ENCODE measurements around the gene GPX5.
"Not testable (repeated sequence)": the region's sequence is repeated elsewhere in the genome, so short reads cannot be mapped to it uniquely, and the experiment has no call there.

GPX5 gene

DNA sequence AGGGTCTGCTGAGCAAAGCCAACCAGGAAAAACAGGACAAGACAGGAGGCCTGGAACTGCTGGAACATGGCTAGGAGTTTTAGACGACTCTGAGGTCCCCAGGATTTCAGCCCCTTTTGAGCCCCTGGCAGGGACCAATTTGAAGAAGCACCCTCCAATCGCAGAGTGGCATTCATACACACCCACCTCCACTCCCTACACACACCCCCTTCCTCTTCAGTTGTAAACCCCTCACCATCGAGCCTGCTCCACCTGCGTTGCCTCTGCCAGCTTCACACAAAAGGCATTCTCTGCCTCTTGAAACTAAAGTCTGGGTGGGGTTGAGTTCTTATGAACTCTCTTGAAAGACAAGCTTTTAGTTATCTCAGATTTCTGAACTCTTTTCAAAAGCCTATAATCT, 10.0 kb upstream of the GPX5 start, which contains the start of gene GPX6:
TSS of gene GPX6 (minus strand) at position 118 of the 400 bp plus-strand sequence. CDS start at position 68, 50 bp downstream.
- DNase-seq: no peak

DNA sequence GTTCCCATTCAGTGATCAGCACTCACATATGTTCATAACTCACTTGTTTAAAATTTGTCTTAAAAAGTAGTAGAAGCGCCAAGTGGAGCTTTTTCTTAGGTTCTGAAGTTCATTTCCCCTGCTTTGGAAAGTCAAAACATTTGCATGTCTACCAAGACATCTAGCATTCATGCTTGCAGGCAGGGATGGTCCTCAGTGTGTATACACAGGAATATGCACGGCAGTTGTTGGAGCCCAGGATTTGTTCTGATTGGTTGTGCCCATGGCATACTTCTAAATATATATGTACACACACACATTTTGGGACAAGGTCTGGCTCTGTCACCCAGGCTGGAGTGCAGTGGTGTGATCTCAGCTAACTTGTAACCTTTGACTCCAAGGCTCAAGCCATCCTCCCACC, 7.7 kb upstream of the GPX5 start:
- DNase-seq: no peak

DNA sequence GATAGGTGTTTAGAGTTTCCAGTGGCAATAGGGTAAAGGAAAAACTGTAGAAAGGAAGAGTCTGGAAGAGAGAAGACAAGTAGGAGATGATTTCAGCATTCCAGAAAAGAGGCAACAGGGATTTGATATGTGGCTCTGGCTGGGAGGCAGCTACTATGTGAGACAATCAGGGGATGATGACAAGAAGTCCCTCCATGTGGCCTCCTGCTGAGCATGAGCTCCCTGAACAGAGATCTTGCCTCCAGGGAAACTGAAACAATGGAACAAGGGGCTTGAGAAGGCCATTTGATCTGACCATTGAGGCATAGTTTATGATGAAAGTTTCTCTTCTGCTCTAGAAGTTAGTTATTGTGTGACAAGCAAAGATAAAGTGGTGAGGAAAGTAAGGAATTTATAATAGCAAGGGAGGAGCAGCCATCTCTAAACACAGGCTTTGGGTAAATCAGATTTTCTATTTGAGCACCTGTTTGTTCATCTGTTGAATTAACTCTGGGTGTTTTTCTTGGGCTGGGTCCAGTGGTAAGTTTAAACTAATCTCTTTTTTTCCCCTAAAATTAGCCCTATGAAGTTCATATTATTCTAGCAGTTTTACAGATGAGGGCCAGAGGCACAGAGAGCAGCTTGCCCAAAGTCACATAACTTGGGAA, 3.0 kb upstream of the GPX5 start:
- no peak for DNase-seq

DNA sequence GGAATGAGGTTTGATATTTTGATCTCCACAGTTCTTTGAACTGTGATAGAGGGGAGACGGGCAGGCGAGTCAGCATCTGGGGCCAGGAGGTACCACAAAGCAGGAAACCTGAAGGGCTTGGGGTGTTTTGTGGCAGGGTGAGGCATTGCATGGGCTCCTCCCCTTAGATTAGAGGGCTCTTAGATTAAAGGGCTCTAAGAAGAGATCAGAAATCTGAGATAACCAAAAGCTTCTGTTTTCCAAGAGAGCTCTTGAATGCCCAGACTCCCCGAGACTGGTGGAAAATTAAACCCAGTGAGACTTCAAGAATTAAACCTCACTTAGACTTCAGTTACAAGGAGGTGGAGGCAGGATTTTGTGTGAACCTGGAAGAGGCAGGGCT, 2.4 kb upstream of the GPX5 start:
- no peak for DNase-seq

DNA sequence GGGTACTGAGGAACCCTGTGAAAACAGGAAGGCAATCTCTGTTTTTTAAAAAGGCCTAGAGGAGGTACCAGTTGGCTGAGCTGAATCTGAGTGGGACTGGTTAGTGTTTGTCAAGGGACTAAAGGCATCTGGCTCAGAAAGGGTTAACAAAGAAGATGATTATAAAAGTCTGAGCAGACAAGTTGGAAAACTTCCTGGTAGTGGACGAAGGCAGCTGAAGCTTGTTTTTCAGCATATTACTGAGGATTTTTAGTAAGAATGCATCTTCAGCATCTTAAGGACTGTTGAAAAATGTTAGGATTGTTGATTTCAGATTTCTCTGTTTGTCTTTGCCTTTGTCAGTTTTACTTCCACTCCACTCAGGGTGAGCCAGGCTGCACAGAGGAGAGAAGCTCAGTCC, 5.1 kb downstream of the GPX5 start:
- no peak for DNase-seq

DNA sequence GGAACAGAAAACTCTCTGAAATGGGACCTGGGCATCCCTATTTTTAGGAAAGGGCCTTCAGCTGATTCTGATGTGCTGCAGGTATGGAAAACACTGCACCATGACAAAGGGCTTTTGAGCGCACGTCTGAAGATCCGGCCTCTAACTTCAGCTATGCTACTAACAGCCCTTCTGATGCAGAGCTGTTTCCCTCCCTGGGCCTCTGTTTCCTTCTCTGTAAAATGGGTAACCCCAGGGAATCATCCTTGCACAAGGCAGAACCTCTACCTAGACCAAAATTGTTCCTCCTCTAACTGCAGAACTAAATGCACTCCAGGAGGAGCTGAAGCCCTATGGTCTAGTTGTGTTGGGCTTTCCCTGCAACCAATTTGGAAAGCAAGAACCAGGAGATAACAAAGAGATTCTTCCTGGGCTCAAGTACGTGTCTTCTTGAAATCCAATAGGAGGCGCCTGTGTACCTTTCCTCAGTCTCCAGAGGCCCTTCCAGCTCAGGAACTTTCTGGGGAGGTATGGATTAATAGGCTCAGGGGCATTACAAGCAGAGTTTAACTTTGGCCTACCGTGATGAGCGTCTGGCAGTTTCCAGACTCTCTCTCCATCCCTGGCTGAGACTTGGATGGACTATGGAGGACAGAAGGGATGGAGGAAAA, 5.9 kb downstream of the GPX5 start:
- DNase-seq: no peak

DNA sequence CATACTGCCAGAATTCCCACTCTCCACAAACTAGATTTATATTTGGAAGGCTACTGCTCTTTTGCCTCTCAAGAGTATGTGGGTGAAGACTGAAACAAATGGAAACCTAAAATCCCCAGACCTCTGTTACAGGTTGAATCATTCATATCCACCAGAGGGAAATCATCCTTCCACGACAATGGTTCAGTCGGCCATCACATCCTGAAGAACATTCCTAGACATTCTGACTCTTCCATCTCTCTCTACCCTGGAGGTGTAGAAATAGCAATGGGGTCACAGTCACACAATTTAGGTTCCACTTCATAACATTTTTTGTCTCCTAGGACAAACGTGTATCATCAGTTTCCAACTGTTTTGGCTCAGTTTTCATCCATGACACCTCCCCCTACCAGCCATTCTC, 8.6 kb downstream of the GPX5 start:
- DNase-seq: no peak

DNA sequence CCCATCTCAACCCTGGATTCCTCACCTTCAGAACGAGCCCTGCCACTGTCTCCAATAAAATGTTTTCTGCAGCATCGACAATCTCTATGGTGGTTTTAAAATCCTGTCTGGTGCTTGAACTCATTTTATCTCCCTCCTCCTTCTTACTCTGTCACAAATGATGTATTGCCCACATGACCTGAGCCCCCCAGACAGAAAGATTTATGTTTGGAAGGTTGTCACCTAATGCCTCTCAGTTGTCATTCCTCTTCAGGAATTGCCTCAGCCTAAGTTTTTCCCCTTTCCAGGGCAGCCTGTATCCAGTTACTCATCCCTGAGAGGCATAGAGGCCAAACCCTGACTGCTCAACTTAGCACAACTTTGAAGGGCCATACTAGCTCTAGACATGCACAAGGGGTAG, 9.2 kb downstream of the GPX5 start:
- DNase-seq: no peak

DNA sequence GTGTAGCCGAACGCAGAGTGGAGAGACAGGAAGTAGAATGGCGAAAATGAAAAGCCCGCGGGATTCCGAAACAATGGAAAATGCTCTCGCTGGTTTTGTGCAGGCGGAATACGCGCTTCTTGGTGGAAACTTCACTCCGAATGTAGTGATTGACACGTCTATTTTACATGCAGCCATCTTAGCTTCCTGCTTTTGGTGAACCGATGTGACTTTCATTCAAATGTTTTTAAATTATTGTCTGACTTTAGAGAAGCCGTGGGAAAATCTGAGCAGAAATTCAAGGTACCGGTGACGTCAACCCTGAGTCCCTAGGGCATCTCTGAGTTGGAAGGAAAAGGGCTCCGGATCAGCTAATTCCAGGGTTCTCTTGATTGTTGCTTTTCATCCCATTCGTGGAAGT, 11.4 kb downstream of the GPX5 start:
- no peak for DNase-seq

DNA sequence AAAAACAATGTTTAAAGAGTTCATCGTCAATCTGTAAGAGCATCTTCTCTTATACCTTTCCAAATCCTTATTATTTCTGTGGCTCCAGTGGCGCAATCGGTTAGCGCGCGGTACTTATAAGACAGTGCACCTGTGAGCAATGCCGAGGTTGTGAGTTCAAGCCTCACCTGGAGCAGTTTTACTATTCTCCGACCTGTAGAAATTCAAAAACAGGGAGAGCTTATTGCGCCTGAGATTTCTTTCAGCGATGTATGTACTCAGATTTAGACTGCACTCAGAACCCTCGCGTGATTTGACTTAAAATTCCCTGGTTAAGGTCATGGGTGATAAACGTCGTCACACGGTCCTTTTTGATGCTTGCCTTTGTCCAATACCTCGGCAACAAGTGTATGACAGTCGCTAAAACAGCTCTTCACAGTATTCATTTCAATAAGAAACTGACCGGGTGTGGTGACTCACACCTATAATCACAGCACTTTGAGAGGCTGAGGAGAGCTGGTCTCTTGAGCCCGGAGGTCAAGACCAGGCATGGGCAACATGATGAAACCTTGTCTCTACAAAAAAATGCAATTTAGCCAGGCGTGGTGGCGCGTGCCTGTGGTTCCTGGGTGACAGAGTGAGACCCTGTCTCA, 11.9 kb downstream of the GPX5 start:
- DNase-seq: no peak

DNA sequence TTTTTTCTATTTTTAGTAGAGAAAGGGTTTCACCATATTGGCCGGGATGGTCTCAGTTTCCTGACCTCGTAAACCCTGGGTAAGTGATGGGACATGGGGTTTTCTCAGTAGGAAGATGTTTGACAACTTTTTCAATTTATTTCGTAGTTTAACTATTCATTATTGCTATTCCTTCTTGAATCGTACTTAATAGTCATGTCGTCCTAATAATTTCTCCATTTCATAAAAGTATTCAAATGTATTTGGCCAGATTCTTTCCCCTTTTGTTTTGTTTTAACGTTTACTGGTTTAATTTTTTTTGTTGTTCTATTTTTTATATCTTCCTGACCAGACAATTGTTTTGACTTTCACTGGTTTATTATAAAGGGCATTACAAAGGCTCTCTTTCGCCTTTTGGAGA, 16.3 kb downstream of the GPX5 start:
- DNase-seq: no peak

DNA sequence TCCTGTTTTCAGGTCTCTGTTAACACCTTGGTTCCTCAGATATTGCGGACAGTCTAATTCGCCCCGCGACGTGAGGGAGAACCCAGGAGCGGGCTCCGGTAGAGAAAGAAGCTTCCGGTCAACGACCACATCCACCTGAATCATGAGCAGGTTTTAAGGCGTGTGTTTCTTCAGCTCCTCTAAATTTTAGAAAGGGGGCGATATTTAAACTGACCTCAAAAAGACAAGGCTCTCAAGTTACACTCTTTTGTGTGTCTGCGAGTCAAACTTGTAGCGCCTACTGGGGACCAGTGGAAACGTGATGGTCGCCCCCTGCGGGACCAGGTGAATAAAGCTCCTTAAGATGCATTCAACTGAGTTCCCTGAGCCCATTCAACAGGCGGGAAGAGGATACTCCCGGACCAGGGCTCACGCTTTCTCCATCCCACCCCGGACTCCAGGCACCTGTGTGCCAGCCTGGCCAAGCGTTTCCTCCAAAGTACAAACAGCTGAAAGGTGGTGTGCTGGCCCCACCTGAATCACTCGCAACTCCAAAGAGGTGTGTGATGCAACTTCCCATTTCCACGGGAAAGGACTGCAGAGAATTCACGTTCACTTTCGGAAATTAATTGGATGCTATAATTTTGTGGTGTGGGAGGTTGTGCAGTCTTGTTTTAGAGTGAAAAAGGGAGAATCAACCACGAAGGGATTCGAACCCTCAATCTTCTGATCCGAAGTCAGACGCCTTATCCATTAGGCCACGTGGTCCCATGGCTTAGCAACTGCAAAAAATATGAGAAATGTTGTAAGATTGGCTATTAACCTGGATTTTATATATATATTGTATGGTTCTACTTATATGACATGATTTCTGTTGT, 17.0 kb downstream of the GPX5 start:
- peak; percentile 77 to 92 for DNase-seq

DNA sequence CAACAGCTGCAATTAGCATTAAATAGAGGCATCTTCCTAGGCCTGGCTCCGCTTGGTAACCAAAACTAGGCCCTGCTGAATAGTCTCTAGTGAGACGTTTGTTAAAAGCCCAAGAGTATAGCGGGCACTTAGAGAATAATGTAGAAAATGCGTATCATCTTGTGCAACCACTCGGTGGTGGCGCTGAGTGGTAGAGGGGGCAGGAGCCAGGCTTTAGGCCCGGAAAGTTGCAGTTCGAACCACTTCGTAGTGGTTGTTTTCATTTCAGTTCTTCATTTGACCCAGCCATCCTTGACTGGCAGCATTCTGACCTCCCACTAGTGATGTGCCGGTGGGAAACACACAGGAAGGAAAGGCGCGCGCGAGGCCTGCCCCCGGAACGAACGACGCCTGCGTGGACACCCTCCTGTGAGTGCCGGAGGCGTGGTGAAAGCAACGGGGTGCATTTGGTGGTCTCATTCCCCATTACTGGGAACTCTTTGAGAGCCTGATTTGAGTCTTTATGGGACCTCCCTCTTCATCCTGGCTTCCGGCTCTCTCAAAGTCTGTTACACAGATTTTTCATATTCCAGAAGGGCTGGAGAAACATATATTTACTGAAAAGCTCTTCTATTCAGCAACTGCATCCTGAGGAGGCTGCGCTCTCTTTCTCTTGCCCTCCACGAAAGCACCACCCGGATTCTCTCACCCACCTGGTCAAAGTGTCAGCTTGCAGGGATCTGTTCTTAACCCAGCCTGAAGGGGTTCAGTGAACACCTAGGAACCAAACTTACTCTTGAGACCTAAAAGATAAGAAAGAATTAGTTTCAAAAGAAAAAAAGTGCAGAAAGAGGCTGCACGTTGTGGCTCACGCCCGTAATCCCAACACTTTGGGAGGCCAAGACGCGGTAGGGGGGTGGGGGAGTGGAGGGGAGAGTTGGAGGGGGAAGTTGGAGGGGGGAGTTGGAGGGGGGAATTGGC, 18.2 kb downstream of the GPX5 start:
- no peak for DNase-seq

DNA sequence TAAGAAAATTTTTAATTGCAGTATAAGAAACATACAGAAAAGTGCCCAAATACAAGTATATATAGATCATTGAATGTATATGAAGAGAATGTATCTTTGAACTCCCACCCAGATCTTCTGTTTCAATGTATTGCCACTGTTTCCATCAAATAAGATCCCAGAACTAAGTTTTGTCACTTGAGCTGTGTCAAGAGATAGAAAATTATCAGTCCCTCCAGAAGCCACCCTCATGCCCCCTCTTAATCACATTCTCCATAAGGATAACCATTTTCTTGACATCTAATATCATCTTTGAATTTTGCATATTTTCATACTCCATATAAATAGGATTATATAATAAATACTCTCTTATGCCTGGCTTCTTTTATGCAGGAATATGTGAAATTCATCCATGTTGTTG, 20.3 kb downstream of the GPX5 start:
- no peak for DNase-seq

DNA sequence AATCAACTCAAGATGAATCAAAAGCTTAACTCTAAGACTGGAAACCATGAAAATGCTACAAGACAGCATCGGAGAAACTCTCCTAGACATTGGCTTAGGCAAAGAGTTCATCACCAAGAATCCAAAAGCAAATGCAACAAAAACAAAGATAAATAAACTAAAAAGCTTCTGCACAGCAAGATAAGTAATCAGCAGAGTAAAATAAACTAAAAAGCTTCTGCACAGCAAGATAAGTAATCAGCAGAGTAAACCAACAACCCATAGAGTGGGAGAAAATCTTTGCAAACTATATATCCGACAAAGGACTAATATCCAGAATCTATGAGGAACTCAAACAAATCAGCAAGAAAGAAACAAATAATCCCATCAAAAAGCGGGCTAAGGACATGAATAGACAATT, 21.3 kb downstream of the GPX5 start:
- DNase-seq: not testable (repeated sequence)

DNA sequence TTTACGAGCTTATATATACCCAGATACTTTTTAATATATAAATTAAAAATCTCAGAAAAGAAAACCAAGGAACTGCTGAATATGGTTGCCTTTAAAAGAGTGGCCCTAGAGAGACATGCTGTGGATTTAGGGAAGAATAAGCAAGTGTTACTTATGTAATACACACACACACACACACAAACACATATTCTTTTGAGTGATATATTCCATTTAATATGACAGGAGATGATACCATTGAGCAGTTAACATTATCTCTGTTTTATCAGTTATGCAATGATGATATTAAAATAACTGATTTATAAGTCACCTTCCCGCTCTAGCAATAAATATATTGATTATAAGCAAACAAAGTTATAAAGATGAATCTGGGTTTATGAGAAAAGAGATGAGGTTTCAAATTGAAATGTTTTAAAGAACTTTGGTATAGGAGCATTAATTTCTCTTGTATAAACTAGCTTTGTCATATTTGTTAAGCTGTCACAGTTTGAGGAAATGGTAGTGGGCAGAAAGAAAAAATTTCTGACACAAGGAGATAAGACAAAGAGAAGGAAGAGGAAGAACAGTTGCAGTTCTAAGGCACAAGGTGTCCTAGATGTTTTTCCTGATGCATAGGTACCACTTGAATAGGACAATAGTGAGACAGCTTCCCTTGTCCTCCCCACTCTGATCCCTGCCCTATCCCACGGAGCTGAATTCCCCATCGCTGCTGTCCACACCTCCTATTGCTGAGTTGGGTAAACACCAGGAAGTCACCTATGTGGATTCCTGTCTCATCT, 26.4 kb downstream of the GPX5 start:
- DNase-seq: no peak

DNA sequence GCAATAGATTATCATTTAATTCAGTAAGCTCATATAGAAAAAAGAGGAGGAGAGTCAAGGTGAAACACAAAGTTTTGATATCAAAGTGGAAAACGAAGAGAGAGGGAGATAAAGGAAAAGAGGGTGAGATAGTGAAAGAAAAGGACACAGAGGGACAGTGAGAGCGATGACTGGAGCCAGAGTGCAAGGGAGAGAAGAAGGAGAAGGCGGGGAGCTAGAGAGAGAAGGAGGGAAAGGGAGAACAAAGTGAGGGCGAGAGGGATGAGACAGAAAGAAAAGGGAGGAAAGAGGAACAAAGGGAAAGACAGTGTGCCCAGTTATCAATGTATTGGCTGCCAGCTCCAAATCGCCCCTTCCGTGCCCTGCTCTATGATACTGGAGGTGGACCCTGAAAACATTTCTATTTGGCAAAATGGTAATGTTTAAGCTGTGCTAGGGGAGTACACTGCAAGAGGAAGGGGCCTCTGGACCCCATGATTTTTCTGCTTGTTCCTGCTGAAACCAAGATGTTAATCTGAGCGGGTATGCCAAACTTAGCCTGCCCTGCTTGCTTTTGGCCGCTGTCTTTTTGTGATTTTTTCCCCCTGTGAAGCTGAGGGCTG, 27.8 kb downstream of the GPX5 start:
- no peak for DNase-seq

DNA sequence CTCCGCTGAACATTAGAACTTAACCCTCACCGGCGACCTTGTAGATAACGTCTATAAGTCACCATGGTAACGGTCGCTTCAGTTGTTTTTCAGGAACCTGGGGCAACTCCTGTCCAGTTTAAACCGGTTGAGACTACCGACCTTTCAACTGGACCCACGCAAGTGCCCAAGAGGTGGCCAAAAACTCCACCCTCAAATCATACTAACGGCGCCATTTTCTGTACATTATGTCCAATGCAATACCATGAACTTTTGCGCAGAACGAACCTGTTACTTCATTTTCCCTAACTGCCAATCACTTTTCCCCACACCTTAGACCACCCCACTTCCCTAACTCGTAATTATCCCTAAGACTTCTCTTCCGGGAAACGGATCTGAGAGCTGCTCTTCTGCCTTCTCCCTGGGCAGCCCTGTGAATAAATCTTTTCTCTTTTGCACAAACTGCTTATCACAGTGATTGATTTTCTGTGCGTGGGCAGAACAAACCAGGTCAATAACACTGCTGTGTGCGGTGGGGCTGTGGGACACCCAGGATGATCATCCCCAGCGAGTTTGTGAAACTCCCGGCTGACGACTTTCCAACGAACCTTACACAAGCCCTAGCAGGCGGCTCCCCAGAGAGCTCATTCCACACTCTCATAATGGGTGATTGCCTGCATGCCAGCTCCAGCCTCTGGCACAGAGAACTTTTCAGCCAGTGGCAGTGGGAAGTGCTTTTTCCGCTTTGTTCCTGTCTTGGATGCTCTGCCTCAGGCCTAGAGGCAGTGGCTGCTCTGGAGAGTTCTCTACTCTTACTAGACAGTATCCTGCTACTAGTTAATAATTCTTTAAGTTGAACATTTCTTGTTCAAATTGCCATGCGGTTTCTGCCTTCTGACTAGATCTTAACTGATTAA, 28.6 kb downstream of the GPX5 start:
- DNase-seq: no peak

DNA sequence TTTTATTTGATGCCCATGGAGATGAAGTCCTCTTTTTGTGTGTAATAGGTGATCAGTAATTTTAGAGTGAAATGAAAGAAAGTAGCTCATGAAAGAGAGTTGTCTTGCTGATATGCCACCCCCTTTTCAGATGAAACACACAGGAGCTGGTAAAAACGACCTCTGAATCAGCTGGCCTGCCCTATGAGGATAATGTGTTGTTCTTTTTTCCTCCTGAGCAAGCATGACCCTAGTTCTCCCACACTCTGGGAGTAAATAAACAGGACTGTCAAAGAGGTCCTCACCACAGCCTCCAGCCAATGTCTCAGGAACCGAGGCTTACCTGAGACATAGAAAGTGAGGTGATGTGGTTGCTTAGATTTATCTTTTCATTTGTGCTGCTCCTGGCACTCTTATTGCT, 29.5 kb downstream of the GPX5 start:
- DNase-seq: no peak

DNA sequence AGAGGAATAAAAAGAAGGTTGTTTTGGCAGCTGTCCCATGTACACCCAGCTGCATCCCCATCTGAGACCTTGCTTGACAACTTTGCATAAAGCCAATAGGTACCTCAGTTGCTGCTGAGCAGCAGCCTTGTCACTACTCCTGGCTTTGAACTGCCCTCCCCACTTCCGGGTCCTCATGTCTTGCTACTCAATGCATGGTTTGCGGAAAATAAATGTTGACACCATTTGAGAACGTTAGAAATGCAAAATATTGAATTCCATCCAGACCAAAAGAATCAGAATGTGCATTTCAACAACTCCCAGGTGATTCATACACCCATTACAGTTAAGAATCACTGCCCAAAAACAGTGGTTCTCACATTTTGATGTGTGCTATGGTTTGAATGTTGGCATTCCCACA, 32.9 kb downstream of the GPX5 start:
- DNase-seq: no peak
